Activated B cell treated with CpG ODN at 0.5 μM for 24 hours (primary cell): ENCODE results near the gene ZNF774. TPM values are rescaled to one million over a fixed set of nuclear protein-coding genes. Genes with fewer than 3 reads are reported as not detected.
"Not testable (repeated sequence)": the region's sequence is repeated elsewhere in the genome, so short reads cannot be mapped to it uniquely, and the experiment has no call there.

ENCODE experiments used
- ATAC-seq: fragments of 200-7000 bp; cut with Tn5 transposase; one replicate; pipeline ENCODE4 v1.10.0; 2021; ENCODE audit warnings: low read depth, mild to moderate bottlenecking, moderate library complexity
- CTCF ChIA-PET: fragments of 350-600 bp; sonication (Branson Sonifier 250); formaldehyde crosslinking; loops from one replicate; lab custom pipeline; 2021; ENCODE audit warnings: antibody characterized with exemption; lab: Charles Lee
- POLR2A ChIA-PET: fragments of 350-600 bp; sonication (Branson Sonifier 250); formaldehyde crosslinking; loops from one replicate; lab custom pipeline; 2021; ENCODE audit warnings: antibody characterized with exemption; lab: Charles Lee
- DNase-seq: peaks from one replicate; pipeline ENCODE4 v3.0.0; 2022
- H3K27ac Mint-ChIP-seq: one replicate; pipeline ENCODE4 v1.8.0; 2020; ENCODE audit warnings: mixed read lengths
- H3K27me3 Mint-ChIP-seq: one replicate; pipeline ENCODE4 v1.8.0; 2021; ENCODE audit warnings: mixed read lengths
- H3K36me3 Mint-ChIP-seq: one replicate; pipeline ENCODE4 v1.8.0; 2021; ENCODE audit warnings: low read depth, mixed read lengths
- H3K4me1 Mint-ChIP-seq: one replicate; pipeline ENCODE4 v1.8.0; 2021; ENCODE audit warnings: mixed read lengths
- H3K4me3 Mint-ChIP-seq: one replicate; pipeline ENCODE4 v1.8.0; 2020; ENCODE audit warnings: mild to moderate bottlenecking, mixed read lengths
- H3K9me3 Mint-ChIP-seq: one replicate; pipeline ENCODE4 v1.8.0; 2020; ENCODE audit warnings: mixed read lengths
- intact Hi-C: fragments of 100-400 bp; cut with micrococcal nuclease; formaldehyde crosslinking; loops from one replicate; pipeline ENCODE4 v1.15.1; 2024
- total RNA-seq: library from RNA; stranded (reverse); gene quantifications from 2 replicates; pipeline ENCODE4 v1.2.3, GENCODE V29; 2022
- TF ChIP-seq, protein P1 (sequence below): fragments of 200-600 bp; IDR thresholded peaks from one replicate; pipeline ENCODE4 v1.8.0; 2022; ENCODE audit warnings: antibody characterized with exemption, mild to moderate bottlenecking

ZNF774 gene
- 1.3 and 2.9 TPM in 2 replicates for total RNA-seq

- DNase-seq = peak; percentile 78
- POLR2A ChIA-PET = interaction anchor here (0.7 to 2.2 kb wide), 3 partner anchors 36 to 365 kb away, joined by 3 to 15 read pairs (median 6); partner anchors contain the start of genes BLM and IQGAP1
- TF ChIP-seq, protein P1, sequence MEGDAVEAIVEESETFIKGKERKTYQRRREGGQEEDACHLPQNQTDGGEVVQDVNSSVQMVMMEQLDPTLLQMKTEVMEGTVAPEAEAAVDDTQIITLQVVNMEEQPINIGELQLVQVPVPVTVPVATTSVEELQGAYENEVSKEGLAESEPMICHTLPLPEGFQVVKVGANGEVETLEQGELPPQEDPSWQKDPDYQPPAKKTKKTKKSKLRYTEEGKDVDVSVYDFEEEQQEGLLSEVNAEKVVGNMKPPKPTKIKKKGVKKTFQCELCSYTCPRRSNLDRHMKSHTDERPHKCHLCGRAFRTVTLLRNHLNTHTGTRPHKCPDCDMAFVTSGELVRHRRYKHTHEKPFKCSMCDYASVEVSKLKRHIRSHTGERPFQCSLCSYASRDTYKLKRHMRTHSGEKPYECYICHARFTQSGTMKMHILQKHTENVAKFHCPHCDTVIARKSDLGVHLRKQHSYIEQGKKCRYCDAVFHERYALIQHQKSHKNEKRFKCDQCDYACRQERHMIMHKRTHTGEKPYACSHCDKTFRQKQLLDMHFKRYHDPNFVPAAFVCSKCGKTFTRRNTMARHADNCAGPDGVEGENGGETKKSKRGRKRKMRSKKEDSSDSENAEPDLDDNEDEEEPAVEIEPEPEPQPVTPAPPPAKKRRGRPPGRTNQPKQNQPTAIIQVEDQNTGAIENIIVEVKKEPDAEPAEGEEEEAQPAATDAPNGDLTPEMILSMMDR = no peak
- CTCF ChIA-PET = no interaction called here
- H3K4me1 Mint-ChIP-seq = peaks cover 11% of the 10 kb centered on the region
- intact Hi-C loops = loop anchor here (1.0 kb wide), 3 partner anchors 10 to 49 kb away; partner anchors contain the start of gene IQGAP1
- ATAC-seq = peak; percentile 98
- peak within 1 kb of the TSS; percentile 87 for H3K4me3 Mint-ChIP-seq
- peak within 1 kb of the TSS; percentile 82 for H3K27ac Mint-ChIP-seq
- no peaks in the 10 kb centered on the region for H3K9me3 Mint-ChIP-seq
- no peaks in the 10 kb centered on the region for H3K27me3 Mint-ChIP-seq
- H3K36me3 Mint-ChIP-seq = no peaks in the 10 kb centered on the region
Measured at GRCh38 chr15:90352107-90352893, at the start of gene ZNF774. TSS of gene ZNF774 (plus strand) at chr15:90352284. CDS start at chr15:90354661, 2,377 bp downstream.

- intact Hi-C loops, ATAC-seq, H3K36me3 Mint-ChIP-seq, H3K27me3 Mint-ChIP-seq, H3K4me3 Mint-ChIP-seq, DNase-seq, H3K9me3 Mint-ChIP-seq, H3K27ac Mint-ChIP-seq: not testable (repeated sequence)
- POLR2A ChIA-PET = interaction anchor here (0.6 to 1.0 kb wide), 2 partner anchors 17 to 161 kb away, joined by 3 to 4 read pairs; no protein-coding TSS in a partner anchor
- CTCF ChIA-PET = interaction anchor here (0.9 to 3.7 kb wide), 6 partner anchors 11 to 430 kb away, joined by 3 to 19 read pairs (median 4); no protein-coding TSS in a partner anchor
- H3K4me1 Mint-ChIP-seq = peaks cover 17% of the 10 kb centered on the region
Measured at GRCh38 chr15:90305355-90305754, 46.7 kb upstream of the ZNF774 start.

DNA sequence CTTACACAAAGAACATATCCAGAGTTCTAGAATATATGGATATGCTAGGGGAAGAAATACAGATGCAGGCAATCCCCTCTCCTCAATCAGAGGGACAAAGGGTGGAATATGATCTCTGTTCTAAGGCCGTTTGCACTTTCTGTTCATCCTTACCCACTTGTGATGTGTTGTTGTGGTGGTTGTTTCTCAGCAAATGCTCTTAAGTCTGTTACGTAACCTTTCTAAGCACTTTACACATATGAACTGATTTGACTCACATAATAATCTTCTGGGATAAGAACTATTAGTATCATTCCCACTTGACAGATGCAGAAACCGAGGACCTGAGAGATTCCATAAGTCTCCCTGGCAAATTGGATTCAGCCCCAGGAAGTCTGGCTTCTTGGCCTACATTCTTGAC is 46.2 kb upstream of the ZNF774 start:
- no peaks in the 10 kb centered on the region for H3K27me3 Mint-ChIP-seq
- ChIA-PET CTCF (interaction anchor here (1.4 to 3.7 kb wide), 6 partner anchors 12 to 431 kb away, joined by 3 to 19 read pairs (median 6); no protein-coding TSS in a partner anchor), POLR2A (no interaction called here)
- DNase-seq = no peak
- H3K9me3 Mint-ChIP-seq = no peaks in the 10 kb centered on the region
- peaks cover 17% of the 10 kb centered on the region for H3K4me1 Mint-ChIP-seq
- no peak for ATAC-seq
- no peaks in the 10 kb centered on the region for H3K36me3 Mint-ChIP-seq
- intact Hi-C loops = no loop called here
- H3K4me3 Mint-ChIP-seq = no peak overlapping the region
- H3K27ac Mint-ChIP-seq = no peak overlapping the region
- TF ChIP-seq, protein P1 = no peak

GRCh38 chr15:90306560-90306959 is 45.5 kb upstream of the ZNF774 start:
- CTCF ChIA-PET = interaction anchor here (1.6 to 3.7 kb wide), 4 partner anchors 13 to 176 kb away, joined by 3 to 19 read pairs (median 8); no protein-coding TSS in a partner anchor
- no peak overlapping the region for H3K4me3 Mint-ChIP-seq
- peaks cover 14% of the 10 kb centered on the region for H3K4me1 Mint-ChIP-seq
- H3K27ac Mint-ChIP-seq = peak overlapping the region; percentile 12
- H3K27me3 Mint-ChIP-seq = no peaks in the 10 kb centered on the region
- intact Hi-C loops = no loop called here
- ATAC-seq (peak; percentile 72), DNase-seq (no peak)
- POLR2A ChIA-PET = interaction anchor here (0.7 kb wide), 1 partner anchor 1665 kb away, joined by 5 read pairs; no protein-coding TSS in a partner anchor
- H3K36me3 Mint-ChIP-seq = no peaks in the 10 kb centered on the region
- H3K9me3 Mint-ChIP-seq = no peaks in the 10 kb centered on the region
- TF ChIP-seq, protein P1 = no peak

GRCh38 chr15:90307661-90308060 is 44.4 kb upstream of the ZNF774 start:
- DNase-seq = no peak
- ChIA-PET CTCF (interaction anchor here (1.9 to 3.7 kb wide), 3 partner anchors 12 to 175 kb away, joined by 8 to 19 read pairs (median 9); no protein-coding TSS in a partner anchor), POLR2A (no interaction called here)
- Mint-ChIP-seq H3K36me3 (no peaks in the 10 kb centered on the region), H3K27me3 (no peaks in the 10 kb centered on the region), H3K9me3 (no peaks in the 10 kb centered on the region), H3K4me1 (peaks cover 14% of the 10 kb centered on the region), H3K4me3 (no peak overlapping the region), H3K27ac (no peak overlapping the region)
- intact Hi-C loops = no loop called here
- TF ChIP-seq, protein P1 = no peak
- ATAC-seq = no peak
